ENCODE results near the gene EFCAB7.

DNA sequence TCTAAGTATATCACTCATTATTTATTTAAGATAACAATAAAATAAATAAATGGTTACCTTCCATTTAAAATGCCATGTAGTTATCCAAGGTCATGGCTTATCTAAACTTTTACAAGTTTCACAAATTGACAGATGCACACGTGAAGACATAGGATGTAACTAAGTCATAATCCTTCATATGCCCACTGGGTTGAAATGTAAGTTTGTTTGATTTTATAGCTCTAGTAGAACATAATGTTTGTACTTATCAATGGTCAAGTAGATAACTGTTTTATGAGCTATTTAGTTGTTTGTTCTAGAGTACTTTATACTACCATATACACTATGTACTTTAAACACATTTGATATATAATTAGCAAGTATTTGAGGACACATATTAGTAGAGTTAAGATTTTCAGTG is 43.3 kb upstream of the EFCAB7 start:
- TF ChIP-seq, protein P1, sequence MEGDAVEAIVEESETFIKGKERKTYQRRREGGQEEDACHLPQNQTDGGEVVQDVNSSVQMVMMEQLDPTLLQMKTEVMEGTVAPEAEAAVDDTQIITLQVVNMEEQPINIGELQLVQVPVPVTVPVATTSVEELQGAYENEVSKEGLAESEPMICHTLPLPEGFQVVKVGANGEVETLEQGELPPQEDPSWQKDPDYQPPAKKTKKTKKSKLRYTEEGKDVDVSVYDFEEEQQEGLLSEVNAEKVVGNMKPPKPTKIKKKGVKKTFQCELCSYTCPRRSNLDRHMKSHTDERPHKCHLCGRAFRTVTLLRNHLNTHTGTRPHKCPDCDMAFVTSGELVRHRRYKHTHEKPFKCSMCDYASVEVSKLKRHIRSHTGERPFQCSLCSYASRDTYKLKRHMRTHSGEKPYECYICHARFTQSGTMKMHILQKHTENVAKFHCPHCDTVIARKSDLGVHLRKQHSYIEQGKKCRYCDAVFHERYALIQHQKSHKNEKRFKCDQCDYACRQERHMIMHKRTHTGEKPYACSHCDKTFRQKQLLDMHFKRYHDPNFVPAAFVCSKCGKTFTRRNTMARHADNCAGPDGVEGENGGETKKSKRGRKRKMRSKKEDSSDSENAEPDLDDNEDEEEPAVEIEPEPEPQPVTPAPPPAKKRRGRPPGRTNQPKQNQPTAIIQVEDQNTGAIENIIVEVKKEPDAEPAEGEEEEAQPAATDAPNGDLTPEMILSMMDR (IDR thresholded peaks at IDR 0.05), result no peak
- no peak for TF ChIP-seq POLR2A (IDR thresholded peaks at IDR 0.05)
